Aorta (tissue), 5 donors: ENCODE data around the gene TAF1C. TPM values are rescaled to one million over a fixed set of nuclear protein-coding genes. Genes with fewer than 3 reads are reported as not detected.

Experiments
- ATAC-seq: fragments of 200-7000 bp; cut with Tn5 transposase; one replicate; pipeline ENCODE4 v1.9.1; 2022; ENCODE audit warnings: moderate library complexity; ENCODE audit not compliant: low FRiP score
- DNase-seq, 2 donors: peaks; one replicate each; pipeline ENCODE4 v3.0.0-alpha.2; 2020
- H3K27ac ChIP-seq, 2 donors: one replicate each; pipeline ENCODE4 v1.5.1; 2013; ENCODE audit warnings: low read length in 2 of 2, mild to moderate bottlenecking in 2 of 2, moderate library complexity in 2 of 2, control low read depth in 1 of 2, inconsistent platforms in 1 of 2, low read depth in 1 of 2
- H3K27me3 ChIP-seq, 2 donors: one replicate each; pipeline ENCODE4 v1.6.1; 2013; ENCODE audit warnings: control low read depth in 1 of 2, low read length in 1 of 2, mild to moderate bottlenecking in 1 of 2, moderate library complexity in 1 of 2; ENCODE audit not compliant: insufficient read depth in 2 of 2, control insufficient read depth in 1 of 2
- H3K36me3 ChIP-seq, 2 donors: one replicate each; pipeline ENCODE4 v1.6.1; 2013; ENCODE audit warnings: control low read depth in 1 of 2, low read length in 1 of 2, mild to moderate bottlenecking in 1 of 2; ENCODE audit not compliant: insufficient read depth in 2 of 2, control insufficient read depth in 1 of 2
- H3K4me1 ChIP-seq, 2 donors: one replicate each; pipeline ENCODE4 v1.6.1; 2013; ENCODE audit warnings: low read length in 2 of 2, control low read depth in 1 of 2, mild to moderate bottlenecking in 1 of 2, moderate library complexity in 1 of 2; ENCODE audit not compliant: insufficient read depth in 2 of 2, control insufficient read depth in 1 of 2
- H3K4me3 ChIP-seq, 2 donors: one replicate each; pipeline ENCODE4 v1.5.1; 2013; ENCODE audit warnings: low read length in 2 of 2, control low read depth in 1 of 2, mild to moderate bottlenecking in 1 of 2
- H3K9me3 ChIP-seq: one replicate; pipeline ENCODE4 v1.6.1; 2013; ENCODE audit warnings: mild to moderate bottlenecking, low read length; ENCODE audit not compliant: control insufficient read depth
- WGBS, 2 donors: extraction: QIAGEN DNeasy Blood & Tissue Kit; methylation state at CpG; one replicate each; pipeline ENCODE4 v1.1.7; 2013; 5-methylcytosine and 5-hydroxymethylcytosine counted together
- intact Hi-C, 2 donors: fragments of 100-400 bp; cut with DNase I; formaldehyde crosslinking; loops; one replicate each; pipeline versions ENCODE4 v1.14.2 to v1.15.0; 2022
- long read RNA-seq, 2 donors: library from polyadenylated mRNA; unstranded; transcript quantifications; one replicate each; pipeline ENCODE4 v2.0.0, GENCODE V29; 2020 to 2021
- polyA plus RNA-seq, 2 donors: library from polyadenylated mRNA; stranded (reverse); fragments of 200-250 nt; gene quantifications; one replicate each; pipeline ENCODE4 v1.2.3, GENCODE V29; 2013
- total RNA-seq, 2 donors: library from RNA; stranded (reverse); fragmentation: NEBNext Ultra II Directional; extraction: Animal tissue kit (Norgen Biotek cat#: 25700); gene quantifications; one replicate each; pipeline ENCODE4 v1.2.1, GENCODE V29; 2021
- donor health status: healthy with polysubstance abuse.
- donor health status: Bipolar disorder and iron deficiency.
- donor health status: DM: no; HTN: no; CAD: no.
- donor health status: DM: no; HTN: no; CAD: no.
- donor health status: DM: yes; HTN: yes; CAD: no.

TAF1C gene
- 10 to 100 TPM; 46.6 to 50.9 TPM for total RNA-seq
- 10 to 100 TPM in 1 of 2 donors, 1 to 10 TPM in 1; 8.4 to 80.9 TPM for polyA plus RNA-seq
- long read RNA-seq, donor 1, partial matches to known transcripts, result 24 of 59 reads
- long read RNA-seq, donor 1, other reads (novel, unspliced or antisense), result 33 of 59 reads
- long read RNA-seq, donor 2, partial matches to known transcripts, result 20 of 35 reads
- long read RNA-seq, donor 2, other reads (novel, unspliced or antisense), result 14 of 35 reads

GRCh38 chr16:84186685-84187437 is at the start of gene TAF1C:
Gene TAF1C (minus strand): TSS chr16:84187057. CDS start chr16:84184988, 2,069 bp downstream.
- H3K4me1 ChIP-seq, result no peaks in the 10 kb centered on the region
- peak within 1 kb of the TSS in 1 of 2 donors; percentile 41 for H3K27ac ChIP-seq
- intact Hi-C loops, result loop anchor here (1.0 to 10.0 kb wide), 4 partner anchors 70 to 235 kb away; partner anchors contain the start of genes NECAB2 (in 1 of the 2) and OSGIN1 (in 1 of the 2)
- ATAC-seq, result peak; percentile 96
- DNase-seq, result peak; percentile 94 to 97
- peaks cover 0 to 2% of the 10 kb centered on the region in 2 donors for H3K36me3 ChIP-seq
- no peaks in the 10 kb centered on the region for H3K9me3 ChIP-seq
- H3K27me3 ChIP-seq, result no peaks in the 10 kb centered on the region
- peak within 1 kb of the TSS; percentile 77 to 88 for H3K4me3 ChIP-seq
- WGBS, 2 donors, result 2 to 3% methylated on average over 53 to 55 of the region's 55 CpGs

GRCh38 chr16:84234321-84235241 is 47.7 kb upstream of the TAF1C start:
- no peak for DNase-seq

GRCh38 chr16:84233748-84234147 is 46.9 kb upstream of the TAF1C start:
- ATAC-seq (no peak), DNase-seq (no peak)
- H3K4me1 ChIP-seq, result no peaks in the 10 kb centered on the region
- intact Hi-C loops, result no loop called here
- H3K4me3 ChIP-seq, result no peak overlapping the region
- no peaks in the 10 kb centered on the region for H3K27me3 ChIP-seq
- no peak overlapping the region for H3K27ac ChIP-seq
- H3K36me3 ChIP-seq, result no peaks in the 10 kb centered on the region
- no peaks in the 10 kb centered on the region for H3K9me3 ChIP-seq
- 78 to 85% methylated on average over 9 of the region's 9 CpGs for WGBS, 2 donors

More at GRCh38 chr16:84234321-84235241, 47.7 kb upstream of the TAF1C start:
- 63 to 65% methylated on average over 21 of the region's 21 CpGs for WGBS, 2 donors
- no peak overlapping the region for H3K4me3 ChIP-seq
- no peaks in the 10 kb centered on the region for H3K36me3 ChIP-seq
- no peaks in the 10 kb centered on the region for H3K9me3 ChIP-seq
- ATAC-seq, result no peak
- H3K27me3 ChIP-seq, result no peaks in the 10 kb centered on the region
- H3K4me1 ChIP-seq, result no peaks in the 10 kb centered on the region
- intact Hi-C loops, result no loop called here
- H3K27ac ChIP-seq, result no peak overlapping the region

- no peak for DNase-seq
- Histone ChIP-seq H3K27me3 (no peaks in the 10 kb centered on the region), H3K9me3 (no peaks in the 10 kb centered on the region), H3K27ac (no peak overlapping the region), H3K36me3 (no peaks in the 10 kb centered on the region), H3K4me3 (no peak overlapping the region), H3K4me1 (no peaks in the 10 kb centered on the region)
- intact Hi-C loops, result no loop called here
- 95% methylated on average over 5 of the region's 5 CpGs for WGBS, 2 donors
- ATAC-seq, result no peak
Observed at GRCh38 chr16:84232969-84233368, 46.1 kb upstream of the TAF1C start.

- ATAC-seq, result no peak
- Histone ChIP-seq H3K36me3 (no peaks in the 10 kb centered on the region), H3K27me3 (no peaks in the 10 kb centered on the region), H3K27ac (no peak overlapping the region), H3K4me3 (no peak overlapping the region), H3K4me1 (no peaks in the 10 kb centered on the region), H3K9me3 (no peaks in the 10 kb centered on the region)
- DNase-seq, result no peak
- intact Hi-C loops, result no loop called here
- WGBS, 2 donors, result 92 to 93% methylated on average over 5 of the region's 5 CpGs
Observed at GRCh38 chr16:84232060-84232459, 45.2 kb upstream of the TAF1C start.

- H3K36me3 ChIP-seq, result no peaks in the 10 kb centered on the region
- no peak for ATAC-seq
- no peaks in the 10 kb centered on the region for H3K27me3 ChIP-seq
- intact Hi-C loops, result no loop called here
- no peaks in the 10 kb centered on the region for H3K9me3 ChIP-seq
- H3K4me3 ChIP-seq, result no peak overlapping the region
- no peaks in the 10 kb centered on the region for H3K4me1 ChIP-seq
- 91 to 94% methylated on average over 11 of the region's 11 CpGs for WGBS, 2 donors
- no peak for DNase-seq
- no peak overlapping the region for H3K27ac ChIP-seq
Observed at GRCh38 chr16:84229471-84229870, 42.6 kb upstream of the TAF1C start.

- no peak overlapping the region for H3K27ac ChIP-seq
Observed at GRCh38 chr16:84228256-84228838, 41.5 kb upstream of the TAF1C start.

GRCh38 chr16:84227548-84227947 is 40.7 kb upstream of the TAF1C start:
- intact Hi-C loops, result no loop called here
- DNase-seq (no peak), ATAC-seq (no peak)
- no peaks in the 10 kb centered on the region for H3K36me3 ChIP-seq
- H3K27ac ChIP-seq, result no peak overlapping the region
- no peaks in the 10 kb centered on the region for H3K4me1 ChIP-seq
- no peaks in the 10 kb centered on the region for H3K27me3 ChIP-seq
- H3K4me3 ChIP-seq, result no peak overlapping the region
- H3K9me3 ChIP-seq, result no peaks in the 10 kb centered on the region
- WGBS, 2 donors, result 87 to 92% methylated on average over 6 of the region's 6 CpGs

More at GRCh38 chr16:84228256-84228838, 41.5 kb upstream of the TAF1C start:
- DNase-seq (peak; percentile 92 to 95), ATAC-seq (peak; percentile 92)
- no peaks in the 10 kb centered on the region for H3K4me1 ChIP-seq
- H3K36me3 ChIP-seq, result no peaks in the 10 kb centered on the region
- 11 to 23% methylated on average over 18 of the region's 18 CpGs for WGBS, 2 donors
- no peaks in the 10 kb centered on the region for H3K27me3 ChIP-seq
- intact Hi-C loops, result no loop called here
- H3K9me3 ChIP-seq, result no peaks in the 10 kb centered on the region
- no peak overlapping the region for H3K4me3 ChIP-seq
